Raji (cell line): ENCODE measurements around the gene MAP3K6.

Experiments used
- POLR2A ChIP-seq: IDR thresholded peaks from 2 replicates; pipeline ENCODE4 v1.6.1; 2011; ENCODE audit warnings: low read depth, low read length, control low read depth; ENCODE audit not compliant: insufficient read depth

The MAP3K6 gene

DNA sequence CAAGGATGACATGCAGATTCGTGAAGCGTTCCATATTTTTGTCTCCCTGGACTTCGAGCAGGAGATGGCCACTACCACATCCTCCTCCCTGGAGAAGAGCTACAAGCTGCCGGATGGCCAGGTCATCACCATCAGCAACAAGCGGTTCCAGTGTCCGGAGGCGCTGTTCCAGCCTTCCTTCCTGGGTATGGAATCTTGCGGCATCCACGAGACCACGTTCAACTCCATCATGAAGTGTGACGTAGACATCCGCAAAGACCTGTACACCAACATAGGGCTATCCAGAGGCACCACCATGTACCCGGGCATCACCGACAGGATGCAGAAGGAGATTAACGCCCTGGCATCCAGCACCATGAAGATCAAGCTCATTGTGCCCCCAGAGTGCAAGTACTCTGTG, 41.5 kb downstream of the MAP3K6 start:
- TF ChIP-seq POLR2A = no peak

DNA sequence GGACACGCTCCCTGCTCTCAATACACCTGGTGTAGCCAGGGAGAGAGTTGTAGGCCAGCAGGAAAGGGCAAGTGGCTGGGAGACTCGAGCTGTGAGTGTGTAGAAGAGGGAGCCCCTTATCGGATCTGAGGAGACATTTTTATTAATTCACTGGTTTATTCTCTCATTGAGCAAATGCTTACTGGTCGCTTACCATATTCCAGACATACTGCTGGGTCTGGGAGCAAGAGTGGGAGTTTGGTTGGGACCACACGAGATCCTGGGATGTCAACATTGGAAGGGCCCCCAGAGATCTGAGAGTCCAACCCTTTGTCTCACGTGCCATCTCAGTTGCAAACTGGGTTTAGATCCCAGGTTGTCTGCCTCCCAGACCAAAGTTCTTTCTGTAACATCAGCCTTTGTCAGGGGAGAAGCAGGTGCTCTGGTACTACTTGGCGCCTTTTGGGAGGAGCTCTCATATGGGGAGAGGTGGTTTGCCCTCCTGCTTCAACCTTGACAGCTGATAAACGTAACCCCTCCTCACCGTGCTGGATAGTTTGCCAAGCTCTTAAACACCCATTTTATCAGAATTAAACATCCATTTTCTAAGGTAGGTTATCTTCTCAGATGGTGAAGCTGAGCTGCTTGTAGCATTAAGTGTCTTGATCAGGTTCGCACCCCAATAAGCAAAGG, 44.1 kb downstream of the MAP3K6 start:
- no peak for TF ChIP-seq POLR2A

DNA sequence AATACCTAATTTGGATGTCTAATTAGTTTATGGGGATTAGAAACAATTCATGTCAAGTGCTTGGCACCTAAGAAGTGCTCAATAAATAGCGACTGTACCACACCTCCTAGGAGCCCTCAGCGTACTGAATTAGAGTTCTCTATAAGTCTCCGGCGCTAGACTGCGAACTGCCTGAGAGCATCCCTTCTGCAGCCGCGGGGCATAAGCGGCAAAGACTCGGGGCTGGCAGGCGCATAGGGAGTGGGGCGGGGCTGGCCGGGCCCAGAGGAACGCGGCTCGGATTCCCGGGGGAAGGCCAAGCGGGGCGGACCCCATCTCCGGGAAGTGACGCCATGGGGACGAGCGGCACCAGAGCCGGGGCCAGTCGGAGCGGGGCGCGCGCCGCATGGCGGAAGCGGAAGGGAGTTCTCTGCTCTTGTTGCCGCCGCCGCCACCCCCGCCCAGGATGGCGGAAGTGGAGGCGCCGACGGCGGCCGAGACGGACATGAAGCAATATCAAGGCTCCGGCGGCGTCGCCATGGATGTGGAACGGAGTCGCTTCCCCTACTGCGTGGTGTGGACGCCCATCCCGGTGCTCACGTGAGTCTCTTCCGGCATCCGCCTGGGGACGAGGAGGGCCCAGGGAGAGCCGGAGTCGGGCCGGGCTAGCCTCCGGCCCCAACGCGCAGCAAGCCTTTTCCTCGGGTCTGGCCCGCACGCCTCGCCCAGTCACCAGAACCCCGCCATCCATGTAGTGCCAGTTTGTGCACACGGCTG, 44.8 kb downstream of the MAP3K6 start, which contains the start of gene TMEM222:
TSS of gene TMEM222 (plus strand) at position 351 of the 756 bp plus-strand sequence. CDS start at position 386, 35 bp downstream.
- peak; percentile 97 for TF ChIP-seq POLR2A

DNA sequence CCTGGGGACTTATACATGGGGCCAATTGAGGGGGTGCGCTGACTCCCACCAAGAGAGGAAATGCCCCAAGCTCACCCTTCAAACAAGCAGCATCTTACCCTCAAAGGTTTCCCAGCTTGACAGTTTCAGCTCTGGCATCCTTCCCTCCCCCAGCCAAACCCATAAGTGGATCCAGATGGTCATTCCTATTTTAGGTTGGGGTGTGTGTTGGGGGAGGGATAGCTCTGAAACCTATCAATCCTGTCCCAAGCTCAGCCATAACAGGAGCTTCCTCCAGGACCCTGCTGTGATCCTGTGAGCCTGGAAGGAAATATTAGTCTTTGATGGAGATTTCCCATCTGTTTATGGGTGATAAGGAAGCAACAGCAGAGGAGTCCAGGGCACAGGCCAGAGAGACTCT, 48.2 kb downstream of the MAP3K6 start:
- TF ChIP-seq POLR2A = no peak

DNA sequence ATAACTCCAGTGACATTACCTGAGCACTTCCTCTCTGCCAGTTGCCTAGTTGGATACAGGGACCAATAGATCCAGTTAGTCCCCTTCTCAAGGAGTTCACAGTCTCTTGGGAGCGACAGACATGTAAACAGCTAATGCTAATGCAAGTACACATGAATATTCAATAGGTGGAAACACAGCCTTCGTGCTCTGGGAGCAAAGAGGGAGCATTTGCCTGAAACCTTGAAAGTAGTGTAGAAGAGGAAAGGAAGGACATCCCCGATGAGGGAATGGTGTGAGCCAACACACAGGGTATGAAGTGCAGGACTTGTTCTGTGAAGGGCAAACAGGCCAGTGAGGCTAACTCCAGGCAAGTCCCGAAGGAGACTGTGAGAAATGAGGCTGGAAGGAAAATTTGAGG, 48.6 kb downstream of the MAP3K6 start:
- no peak for TF ChIP-seq POLR2A

DNA sequence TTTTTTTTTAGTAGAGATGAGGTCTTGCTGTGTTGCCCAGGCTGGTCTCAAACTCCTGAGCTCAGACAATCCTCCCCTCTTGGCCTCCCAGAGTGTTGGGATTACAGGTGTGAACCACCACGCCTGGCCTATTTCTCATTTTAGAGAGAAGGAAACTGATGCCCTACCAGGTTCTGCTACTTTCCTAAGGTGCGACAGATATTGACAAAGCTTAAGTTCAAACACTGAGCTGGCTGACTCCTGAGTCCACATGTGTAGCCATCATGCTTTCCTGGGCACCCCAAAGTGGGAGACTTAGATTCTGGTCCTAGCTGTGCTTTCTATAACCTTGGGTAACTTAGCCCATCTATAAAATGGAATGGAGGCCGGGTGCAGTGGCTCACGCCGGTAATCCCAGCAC, 49.9 kb downstream of the MAP3K6 start:
- TF ChIP-seq POLR2A = no peak

DNA sequence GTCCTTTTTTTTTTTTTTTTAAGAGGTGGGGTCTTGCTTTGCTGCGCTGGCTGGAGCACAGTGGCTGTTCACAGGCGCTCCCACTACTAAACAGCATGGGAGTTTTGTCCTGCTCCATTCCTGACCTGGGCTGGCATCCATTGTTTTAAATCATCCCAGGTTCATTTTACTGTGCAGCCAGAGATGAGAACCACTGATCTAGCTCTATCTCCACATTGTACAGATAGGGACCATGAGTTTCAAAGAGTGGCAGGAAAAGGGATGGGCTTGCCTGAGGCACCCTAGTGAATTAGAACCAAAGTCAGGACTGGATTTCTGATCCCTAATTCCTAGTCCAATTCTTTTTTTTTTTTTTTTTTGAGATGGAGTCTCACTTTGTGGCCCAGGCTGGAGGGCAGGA, 52.0 kb downstream of the MAP3K6 start:
- no peak for TF ChIP-seq POLR2A

DNA sequence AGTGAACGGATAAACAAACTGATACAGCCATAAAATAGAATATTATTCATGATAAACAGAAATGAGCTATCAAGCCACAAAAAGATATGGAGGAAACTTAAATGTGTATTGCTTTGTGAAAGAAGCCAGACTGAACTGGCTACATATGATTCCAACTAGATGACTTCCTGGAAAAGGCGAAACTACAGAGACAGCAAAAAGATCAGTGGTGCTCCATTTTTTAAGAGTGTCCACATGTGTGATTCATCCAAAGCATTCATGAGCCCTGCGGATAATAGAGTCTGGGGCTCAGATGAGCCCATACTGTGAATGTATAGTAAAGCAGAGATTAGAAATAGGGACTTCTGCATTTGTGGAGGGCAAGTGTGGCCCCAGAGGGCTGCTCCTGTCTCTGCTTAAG, 52.6 kb downstream of the MAP3K6 start:
- TF ChIP-seq POLR2A = no peak

DNA sequence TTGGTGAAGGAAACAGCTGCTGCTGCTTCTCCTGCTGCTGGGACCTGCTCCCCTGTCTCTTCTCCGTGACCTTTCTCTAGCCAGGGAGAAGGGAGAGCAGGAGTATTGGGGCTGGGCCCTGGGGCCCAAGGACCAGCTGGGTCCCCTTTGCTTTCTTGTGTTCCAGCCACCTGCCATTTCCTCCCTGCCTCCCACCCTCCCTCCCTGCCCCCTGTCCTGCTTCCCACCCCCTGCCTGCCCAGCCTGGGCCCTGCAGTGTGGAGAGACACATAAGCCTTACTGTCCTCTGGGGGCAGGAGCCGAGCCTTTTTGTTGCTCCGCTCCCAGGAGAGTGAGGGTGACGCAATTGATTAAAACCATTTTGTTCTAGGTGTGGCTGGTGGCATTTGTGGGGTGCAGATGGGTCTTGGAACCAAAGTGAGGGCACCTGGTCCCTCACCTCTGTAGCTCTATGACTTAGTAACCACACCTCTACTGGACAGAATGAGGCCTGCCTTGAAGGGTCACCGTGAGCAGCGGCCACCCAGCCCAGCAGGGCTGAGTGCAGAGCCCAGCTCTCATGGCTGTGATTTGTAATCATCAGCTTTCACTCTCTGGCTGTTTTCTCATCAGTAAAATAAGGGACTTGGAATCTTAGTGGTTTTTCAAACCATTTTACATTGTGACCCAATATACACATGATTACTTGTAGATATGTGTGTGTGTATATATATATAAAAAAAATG, 58.7 kb downstream of the MAP3K6 start:
- TF ChIP-seq POLR2A = no peak

DNA sequence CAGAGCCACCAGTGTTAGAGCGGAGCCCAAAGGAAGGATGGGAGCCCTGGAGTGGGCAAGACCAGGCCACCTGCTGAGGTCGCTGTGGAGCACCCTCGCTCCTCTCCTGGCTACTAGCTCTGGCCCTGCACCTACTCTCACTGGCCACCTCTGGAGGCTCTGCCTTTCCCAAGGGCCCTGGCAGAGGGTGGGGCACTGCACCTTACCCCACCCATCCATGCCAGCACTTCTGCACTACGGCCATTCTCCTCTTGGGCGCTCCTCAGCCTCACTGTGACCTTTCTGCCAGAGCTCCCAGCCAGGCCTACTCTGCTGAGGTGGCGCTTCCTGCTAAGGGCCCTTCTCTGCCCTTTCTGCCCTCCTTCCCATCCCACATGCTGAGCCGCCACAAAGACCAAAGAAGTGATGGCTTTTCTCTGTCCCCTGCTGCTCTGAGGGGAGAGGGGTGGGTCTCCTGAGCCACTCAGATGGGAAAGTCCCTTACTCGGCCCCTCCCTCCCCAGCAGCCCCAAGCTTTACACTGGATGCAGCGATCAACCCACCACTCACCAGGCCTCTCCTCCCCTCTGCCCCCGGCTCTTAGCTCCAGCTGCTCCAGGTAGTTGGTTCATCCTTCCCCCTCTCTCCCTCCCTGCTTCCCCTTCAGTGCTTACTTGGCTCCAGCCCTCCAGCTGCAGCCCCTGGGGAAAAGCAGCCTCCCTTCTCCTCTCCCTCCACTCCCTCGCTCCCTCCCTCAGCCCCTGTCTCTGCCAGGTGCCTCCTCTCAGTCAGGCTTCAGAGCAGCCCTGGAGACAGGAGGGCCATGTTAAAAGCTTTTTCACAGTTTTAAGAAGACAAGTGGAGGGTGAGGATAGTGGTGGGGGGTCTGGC, 59.6 kb downstream of the MAP3K6 start:
- no peak for TF ChIP-seq POLR2A

DNA sequence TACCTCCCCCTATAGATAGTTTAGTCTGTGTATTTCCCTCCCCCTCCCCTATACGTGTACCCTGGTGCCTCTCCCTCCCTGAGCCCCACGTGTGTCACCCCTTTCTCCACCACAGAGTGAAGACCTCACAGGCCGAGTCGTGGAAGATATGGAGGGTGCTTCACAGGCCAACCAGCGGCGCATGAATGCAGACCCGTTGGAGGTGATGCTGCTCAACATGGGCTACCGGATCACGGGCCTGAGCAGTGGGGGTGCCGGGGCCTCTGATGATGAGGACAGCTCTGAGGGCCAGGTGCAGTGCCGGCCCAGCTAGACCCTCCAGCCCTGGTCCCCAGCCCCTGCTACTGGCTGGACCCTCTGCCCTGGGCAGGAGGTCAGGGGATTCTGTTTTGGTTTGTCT, 60.7 kb downstream of the MAP3K6 start:
- TF ChIP-seq POLR2A = no peak
